ENCODE results near the gene RIMKLA.

RIMKLA gene

GRCh38 chr1:42380586-42381279 is at the start of gene RIMKLA:
Gene RIMKLA (plus strand): TSS chr1:42380792. CDS start chr1:42380935, 143 bp downstream.
- peak; percentile 84 for DNase-seq (ENCODE audit: low spot score)

GRCh38 chr1:42332877-42333276 is 47.7 kb upstream of the RIMKLA start:
- no peak for DNase-seq (ENCODE audit: low spot score)

GRCh38 chr1:42333662-42334239 is 46.8 kb upstream of the RIMKLA start:
- DNase-seq (ENCODE audit: low spot score), result no peak

- DNase-seq (ENCODE audit: low spot score), result peak; percentile 65
These were observed 46.1 kb upstream of the RIMKLA start for GRCh38 chr1:42334240-42335049.

GRCh38 chr1:42335050-42335808 is 45.4 kb upstream of the RIMKLA start, which contains the start of gene FOXJ3:
Gene FOXJ3 (minus strand): TSS chr1:42335235. CDS start chr1:42311093, 24,142 bp downstream.
- DNase-seq (ENCODE audit: low spot score), result peak; percentile 93

- peak; percentile 7 for DNase-seq (ENCODE audit: low spot score)
These were observed 44.6 kb upstream of the RIMKLA start for GRCh38 chr1:42335809-42336518.

GRCh38 chr1:42336978-42337377 is 43.6 kb upstream of the RIMKLA start:
- no peak for DNase-seq (ENCODE audit: low spot score)

- no peak for DNase-seq (ENCODE audit: low spot score)
These were observed 40.5 kb upstream of the RIMKLA start for GRCh38 chr1:42340093-42340492.

GRCh38 chr1:42340901-42341300 is 39.7 kb upstream of the RIMKLA start:
- DNase-seq (ENCODE audit: low spot score), result no peak

GRCh38 chr1:42343049-42343448 is 37.5 kb upstream of the RIMKLA start:
- DNase-seq (ENCODE audit: low spot score), result no peak

GRCh38 chr1:42348498-42348897 is 32.1 kb upstream of the RIMKLA start:
- no peak for DNase-seq (ENCODE audit: low spot score)

GRCh38 chr1:42350086-42350485 is 30.5 kb upstream of the RIMKLA start:
- DNase-seq (ENCODE audit: low spot score), result no peak

GRCh38 chr1:42358791-42359190 is 21.8 kb upstream of the RIMKLA start:
- no peak for DNase-seq (ENCODE audit: low spot score)

GRCh38 chr1:42359466-42359865 is 21.1 kb upstream of the RIMKLA start:
- no peak for DNase-seq (ENCODE audit: low spot score)

- DNase-seq (ENCODE audit: low spot score), result no peak
These were observed 16.5 kb upstream of the RIMKLA start for GRCh38 chr1:42364089-42364488.

GRCh38 chr1:42364542-42364941 is 16.1 kb upstream of the RIMKLA start:
- no peak for DNase-seq (ENCODE audit: low spot score)

- no peak for DNase-seq (ENCODE audit: low spot score)
These were observed 15.5 kb upstream of the RIMKLA start for GRCh38 chr1:42365118-42365517.

GRCh38 chr1:42368096-42368795 is 12.3 kb upstream of the RIMKLA start:
- DNase-seq (ENCODE audit: low spot score), result no peak

GRCh38 chr1:42369471-42369870 is 11.1 kb upstream of the RIMKLA start:
- no peak for DNase-seq (ENCODE audit: low spot score)

GRCh38 chr1:42370876-42371549 is 9.6 kb upstream of the RIMKLA start:
- DNase-seq (ENCODE audit: low spot score), result no peak

Measured in putamen (tissue), 1 donor.